ENCODE data around the gene BIN2.
"Not testable (repeated sequence)": the region's sequence is repeated elsewhere in the genome, so short reads cannot be mapped to it uniquely, and the experiment has no call there.

Gene BIN2

DNA sequence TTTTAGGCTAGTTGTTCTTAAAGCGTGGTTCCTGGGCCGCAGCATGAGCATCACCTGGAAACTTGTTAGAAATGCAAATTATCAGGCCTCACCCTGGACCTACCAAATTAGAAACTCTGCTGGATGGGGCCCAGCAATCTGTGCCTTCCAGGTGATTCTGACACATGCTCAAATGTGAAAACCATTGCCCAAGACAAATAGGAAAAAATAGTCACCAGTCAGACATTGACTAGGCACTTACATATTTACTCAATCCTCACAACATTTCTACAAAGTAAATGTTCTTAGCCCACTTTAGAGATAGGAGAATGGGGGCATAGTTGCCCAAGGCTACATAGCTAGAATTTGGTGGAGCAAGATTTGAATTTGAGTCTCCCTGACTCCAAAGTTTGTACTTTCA is 19.2 kb upstream of the BIN2 start:
- DNase-seq = no peak

DNA sequence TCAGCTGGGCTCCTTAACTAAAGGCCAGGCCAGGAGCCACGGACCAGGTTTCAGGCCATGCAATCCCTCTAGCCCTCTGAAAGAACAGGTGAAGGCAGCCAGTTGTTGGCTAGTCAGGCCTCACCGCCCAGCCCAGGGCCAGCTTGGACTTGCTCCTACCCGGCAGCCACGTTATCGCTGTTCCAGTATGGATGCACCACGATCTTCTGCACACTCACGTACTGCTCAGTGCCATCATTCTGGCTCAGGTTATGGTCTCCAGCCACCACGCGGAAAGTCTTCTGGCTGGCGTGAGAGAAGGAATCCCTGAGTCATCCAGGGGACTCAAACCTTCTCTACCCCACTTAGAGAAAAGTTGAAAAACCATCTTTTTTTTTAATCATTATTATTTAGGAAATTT is 18.4 kb upstream of the BIN2 start:
- DNase-seq = no peak

DNA sequence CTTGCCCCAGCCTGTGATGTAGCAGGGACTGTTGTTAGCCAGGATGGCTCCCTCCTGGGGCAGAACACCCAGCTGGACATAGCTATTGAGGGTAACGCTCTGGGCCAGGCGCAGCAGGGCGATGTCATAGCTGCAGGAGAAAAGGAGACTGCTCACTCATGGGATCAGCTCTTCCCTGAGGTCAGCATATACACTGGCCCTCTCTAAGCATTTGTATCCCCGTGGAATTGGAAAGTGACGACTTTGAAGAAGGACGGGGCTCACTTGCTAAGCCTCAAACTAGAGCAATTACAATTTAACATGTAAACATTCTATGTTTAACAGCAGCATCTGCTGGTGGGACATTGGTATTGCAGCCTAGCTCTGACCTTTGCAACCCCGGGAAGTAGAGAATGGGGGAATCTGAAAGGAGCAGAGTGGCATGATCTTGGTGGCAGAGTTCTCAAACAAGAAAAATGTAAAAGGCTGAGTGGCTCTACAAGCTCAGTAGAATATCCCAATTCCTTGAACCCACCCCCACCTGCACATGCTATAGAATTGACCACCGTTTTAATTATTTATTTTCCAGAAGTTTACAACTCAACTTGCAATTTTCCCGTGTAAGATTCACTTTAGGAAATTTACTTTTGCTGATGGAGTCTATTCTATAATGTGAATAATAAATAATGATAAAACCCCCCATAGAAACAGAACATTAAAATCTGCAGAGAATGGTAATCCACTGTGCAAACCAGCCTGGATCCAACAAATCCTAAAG is 17.5 kb upstream of the BIN2 start:
- DNase-seq = peak; percentile 63

- no peak for DNase-seq
Measured at GRCh38 chr12:51339750-51340149, 15.8 kb upstream of the BIN2 start.

GRCh38 chr12:51337336-51337735 is 13.4 kb upstream of the BIN2 start:
- not testable (repeated sequence) for DNase-seq

- DNase-seq = no peak
Measured at GRCh38 chr12:51335931-51336330, 12.0 kb upstream of the BIN2 start.

GRCh38 chr12:51334764-51335163 is 10.8 kb upstream of the BIN2 start:
- no peak for DNase-seq

GRCh38 chr12:51333536-51333935 is 9.6 kb upstream of the BIN2 start:
- no peak for DNase-seq

- DNase-seq = no peak
Measured at GRCh38 chr12:51330186-51330585, 6.2 kb upstream of the BIN2 start.

- DNase-seq = no peak
Measured at GRCh38 chr12:51329742-51330141, 5.8 kb upstream of the BIN2 start.

- DNase-seq = no peak
Measured at GRCh38 chr12:51328587-51328986, 4.6 kb upstream of the BIN2 start.

GRCh38 chr12:51326698-51327439 is 2.9 kb upstream of the BIN2 start:
- DNase-seq = no peak

DNA sequence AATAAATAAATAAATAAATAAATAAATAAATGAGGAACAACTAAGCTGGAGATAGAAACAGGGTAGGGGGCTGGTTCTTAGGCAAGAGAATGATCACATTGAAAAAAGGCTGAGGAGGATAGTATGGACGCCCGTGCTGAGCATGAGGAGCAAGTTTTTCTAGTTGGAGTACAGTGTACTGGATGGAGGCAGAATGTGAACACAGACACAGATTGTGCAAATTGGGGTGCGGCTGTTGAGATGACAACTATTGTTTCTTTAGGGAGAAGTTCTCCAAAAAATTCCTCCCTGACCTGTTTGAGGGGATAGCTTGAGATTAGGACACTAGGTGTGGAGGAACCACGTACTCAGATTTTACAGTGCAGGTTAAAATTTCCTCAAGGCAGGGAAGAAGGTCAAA is 979 bp upstream of the BIN2 start:
- no peak for DNase-seq

DNA sequence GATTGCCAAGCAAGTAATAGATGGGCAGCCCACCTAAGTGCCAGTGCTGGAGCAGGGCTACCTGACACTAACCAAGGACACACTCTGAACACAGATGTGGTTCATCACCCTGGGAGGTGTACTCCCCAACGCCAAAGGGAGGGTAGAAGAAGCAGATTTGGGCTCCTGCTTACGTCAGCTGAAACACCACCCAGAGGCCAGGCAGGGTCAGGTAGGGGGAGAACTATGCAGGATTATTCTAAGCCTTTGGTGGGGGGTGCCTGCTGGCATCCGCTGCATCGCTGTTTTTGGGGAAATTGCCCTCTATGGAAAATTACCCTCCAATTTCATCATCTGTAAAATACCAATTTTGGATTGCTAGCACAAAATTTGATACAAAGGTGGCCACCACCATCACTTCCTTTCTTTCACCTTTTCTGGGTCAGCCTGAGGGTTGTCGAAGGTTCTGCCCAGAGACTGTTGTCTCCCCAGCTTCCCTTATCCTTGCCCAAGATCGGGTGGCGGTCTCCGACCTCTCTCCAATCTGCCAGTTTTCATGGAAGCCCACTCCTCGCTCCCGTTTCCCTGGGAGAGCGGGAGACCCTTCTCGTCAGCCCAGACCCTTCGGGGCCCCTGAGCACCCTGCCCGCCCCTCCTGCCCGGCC is 535 bp downstream of the BIN2 start:
- no peak for DNase-seq

- no peak for DNase-seq
Measured at GRCh38 chr12:51322452-51322851, 1.5 kb downstream of the BIN2 start.

DNA sequence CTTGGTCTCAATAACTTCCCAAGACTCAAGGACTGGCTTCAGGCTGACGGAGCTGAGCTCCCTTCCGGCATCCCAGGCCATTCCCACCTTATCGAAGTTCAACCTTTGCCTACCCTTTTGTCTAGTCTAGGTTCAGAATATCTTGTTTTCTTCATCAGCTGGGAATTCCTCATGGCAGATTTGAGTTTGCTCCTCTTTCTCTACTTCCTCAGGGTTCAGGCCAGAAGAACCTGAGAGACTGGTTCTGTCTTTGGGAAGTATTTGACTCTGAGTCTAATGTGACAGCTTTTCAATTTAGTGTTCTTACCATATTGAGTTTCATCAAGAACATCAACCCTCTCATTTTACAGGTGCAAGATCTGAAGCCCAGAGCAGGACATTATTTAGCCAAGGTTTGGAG is 2.1 kb downstream of the BIN2 start:
- DNase-seq = no peak

DNA sequence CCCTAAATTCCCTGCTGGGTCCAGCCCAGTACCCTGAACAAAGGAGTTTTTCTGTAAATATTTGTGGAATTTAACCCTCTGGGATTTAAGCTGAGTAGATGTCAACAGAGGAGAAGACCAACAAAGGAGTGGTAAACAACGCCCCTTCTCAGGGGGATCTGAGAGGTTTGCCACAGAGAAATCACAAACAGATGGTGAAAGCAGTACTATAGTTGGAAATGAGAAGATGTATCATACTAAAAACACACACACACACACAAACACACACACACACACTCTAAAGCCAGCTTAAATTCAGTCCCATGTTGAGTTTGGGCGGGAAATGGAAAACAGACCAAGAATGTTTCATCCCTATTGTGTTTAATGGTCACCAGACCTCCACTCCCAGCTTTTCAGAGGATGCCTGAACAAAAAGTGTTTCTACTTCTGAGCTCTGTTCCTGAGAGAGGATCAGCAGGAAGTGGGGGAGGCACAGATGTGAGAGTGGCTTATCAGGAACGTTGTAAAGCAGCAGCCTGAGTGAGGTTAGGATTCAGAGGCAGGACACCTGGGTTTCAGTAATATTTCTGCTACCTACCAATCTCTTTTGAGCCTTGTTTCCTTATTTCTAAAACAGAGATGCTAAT is 3.2 kb downstream of the BIN2 start:
- DNase-seq = no peak

- no peak for DNase-seq
Measured at GRCh38 chr12:51320311-51320694, 3.7 kb downstream of the BIN2 start.

GRCh38 chr12:51318846-51319599 is 5.0 kb downstream of the BIN2 start:
- no peak for DNase-seq

DNA sequence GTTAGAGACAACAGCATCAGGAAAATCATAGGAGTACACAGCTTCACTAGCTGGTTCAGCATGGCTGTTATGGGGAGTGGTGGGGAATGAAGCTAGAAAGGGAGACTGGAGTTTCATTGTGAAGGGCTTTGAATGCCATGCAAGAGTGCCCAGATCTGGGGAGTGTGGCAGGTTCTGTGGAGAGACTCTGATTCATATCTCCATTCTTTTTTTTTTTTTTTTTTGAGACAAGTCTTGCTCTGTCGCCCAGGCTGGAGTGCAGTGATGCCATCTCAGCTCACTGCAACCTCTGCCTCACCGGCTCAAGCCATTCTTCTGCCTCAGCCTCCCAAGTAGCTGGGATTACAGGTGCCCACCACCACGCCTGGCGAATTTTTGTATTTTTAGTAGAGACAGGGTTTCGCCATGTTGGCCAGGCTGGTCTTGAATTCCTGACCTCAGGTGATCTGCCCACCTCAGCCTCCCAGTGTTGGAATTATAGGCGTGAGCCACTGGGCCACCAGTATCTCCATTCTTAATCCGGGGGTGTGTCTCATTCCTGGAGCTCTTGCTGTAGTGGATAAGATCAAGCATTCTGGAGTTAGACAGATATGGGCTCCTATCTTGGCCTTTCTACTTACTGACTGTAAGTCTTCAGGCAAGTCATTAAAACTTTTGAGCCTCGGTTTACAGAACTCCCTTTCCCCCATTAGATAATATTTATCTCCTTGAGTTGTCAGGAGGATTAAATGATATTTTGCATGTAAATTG is 5.7 kb downstream of the BIN2 start:
- DNase-seq = not testable (repeated sequence)

GRCh38 chr12:51311389-51311788 is 12.6 kb downstream of the BIN2 start:
- DNase-seq = no peak

Data from NCI-H1694 (cell line).